ENCODE data around the gene TFR2. TPM values are rescaled to one million over a fixed set of nuclear protein-coding genes. Genes with fewer than 3 reads are reported as not detected.
A peak's percentile ranks its signal among the peaks of the same experiment; 100 is the strongest.

The TFR2 gene
- total RNA-seq, 4 donors from 2014 or later: 0.43 to 2.0 TPM; not detected in 2

DNA sequence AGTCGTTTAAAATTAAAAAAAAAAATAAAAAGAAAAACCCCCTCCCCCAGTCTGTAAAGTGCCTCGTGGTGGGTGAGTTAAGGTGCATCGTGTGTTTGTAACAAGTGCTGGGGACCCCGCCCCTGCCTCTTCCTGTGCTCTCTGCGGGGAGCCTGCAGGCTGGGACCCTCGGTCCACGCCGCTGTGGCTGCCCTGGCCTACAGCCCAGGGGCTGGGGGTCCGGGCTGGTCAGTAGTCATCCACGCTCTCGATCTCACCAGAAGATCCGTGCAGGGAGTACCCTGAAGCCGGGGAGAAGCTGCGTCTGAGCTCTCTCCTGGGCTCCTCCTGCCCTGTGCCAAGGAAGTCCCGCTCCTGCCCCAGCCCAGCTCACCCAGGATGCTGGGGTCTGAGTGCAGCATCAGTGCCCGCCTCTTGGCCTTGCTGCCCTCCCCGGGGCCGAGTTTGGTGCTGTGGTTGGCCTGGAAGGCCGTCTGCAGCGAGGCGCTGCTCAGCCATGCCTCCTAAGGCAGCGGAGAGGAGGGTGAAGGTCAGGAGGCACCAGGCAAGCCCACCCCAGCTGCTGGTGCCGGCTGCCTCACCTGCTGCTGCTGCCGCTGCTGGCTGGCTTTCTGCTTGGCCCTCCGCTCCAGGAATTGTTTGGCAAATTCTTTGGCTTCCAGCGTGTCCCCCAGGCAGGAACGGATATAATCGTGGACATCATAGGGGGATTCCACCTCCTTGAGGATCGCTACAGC lies 40.3 kb upstream of the TFR2 start:
- Histone ChIP-seq H3K27ac (no peak overlapping the region), H3K4me1 (no peaks in the 10 kb centered on the region), H3K4me3 (no peak overlapping the region), H3K27me3 (no peaks in the 10 kb centered on the region), H3K36me3 (no peaks in the 10 kb centered on the region), H3K9me3 (no peaks in the 10 kb centered on the region)
- TF ChIP-seq, protein P1, sequence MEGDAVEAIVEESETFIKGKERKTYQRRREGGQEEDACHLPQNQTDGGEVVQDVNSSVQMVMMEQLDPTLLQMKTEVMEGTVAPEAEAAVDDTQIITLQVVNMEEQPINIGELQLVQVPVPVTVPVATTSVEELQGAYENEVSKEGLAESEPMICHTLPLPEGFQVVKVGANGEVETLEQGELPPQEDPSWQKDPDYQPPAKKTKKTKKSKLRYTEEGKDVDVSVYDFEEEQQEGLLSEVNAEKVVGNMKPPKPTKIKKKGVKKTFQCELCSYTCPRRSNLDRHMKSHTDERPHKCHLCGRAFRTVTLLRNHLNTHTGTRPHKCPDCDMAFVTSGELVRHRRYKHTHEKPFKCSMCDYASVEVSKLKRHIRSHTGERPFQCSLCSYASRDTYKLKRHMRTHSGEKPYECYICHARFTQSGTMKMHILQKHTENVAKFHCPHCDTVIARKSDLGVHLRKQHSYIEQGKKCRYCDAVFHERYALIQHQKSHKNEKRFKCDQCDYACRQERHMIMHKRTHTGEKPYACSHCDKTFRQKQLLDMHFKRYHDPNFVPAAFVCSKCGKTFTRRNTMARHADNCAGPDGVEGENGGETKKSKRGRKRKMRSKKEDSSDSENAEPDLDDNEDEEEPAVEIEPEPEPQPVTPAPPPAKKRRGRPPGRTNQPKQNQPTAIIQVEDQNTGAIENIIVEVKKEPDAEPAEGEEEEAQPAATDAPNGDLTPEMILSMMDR (IDR thresholded peaks at IDR 0.05): no peak
- TF ChIP-seq POLR2A (IDR thresholded peaks at IDR 0.05): no peak
- DNase-seq: peak in 1 of 2 donors; percentile 19
- intact Hi-C loops (cut with DNase I; ENCODE audit: low total_unique reads): loop anchor here (10.0 kb wide), 2 partner anchors 117 to 217 kb away; partner anchors contain the start of gene SPACDR

DNA sequence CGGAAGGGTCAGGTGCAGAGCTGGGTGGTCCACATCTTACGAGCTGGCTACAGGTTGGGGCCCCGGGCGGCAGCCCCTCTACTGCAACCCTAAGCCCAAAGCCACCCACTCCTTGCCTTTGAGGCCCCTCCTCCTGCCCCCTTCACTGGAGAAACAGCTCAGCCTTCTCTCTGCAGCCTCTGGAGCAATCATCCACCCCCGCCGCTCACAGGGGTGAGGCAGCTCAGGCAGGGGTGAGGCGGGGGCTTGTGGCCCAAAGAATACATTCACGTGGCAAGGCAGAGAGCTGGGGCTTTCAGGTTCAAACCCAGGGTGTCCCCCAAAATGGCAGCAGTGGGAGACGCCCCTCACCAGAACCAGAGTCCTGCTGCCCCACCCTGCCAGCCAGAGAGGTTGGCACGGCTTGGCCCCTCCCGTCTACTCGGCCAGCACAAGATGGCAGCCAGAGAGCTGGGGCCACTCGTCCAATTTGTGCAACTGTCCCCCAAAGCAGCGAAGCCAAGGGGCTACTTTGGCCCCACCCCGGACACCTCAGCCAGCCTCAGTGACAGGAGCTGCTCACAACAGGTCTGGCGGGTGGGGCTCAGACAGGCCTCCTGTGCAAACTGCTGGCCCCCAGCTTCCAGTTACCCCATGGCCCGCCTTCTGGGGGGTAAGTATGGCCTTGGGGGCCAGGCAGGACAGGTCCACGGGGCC lies 39.4 kb upstream of the TFR2 start:
- no peaks in the 10 kb centered on the region for H3K9me3 ChIP-seq
- DNase-seq: peak in 1 of 2 donors; percentile 41
- no peaks in the 10 kb centered on the region for H3K4me1 ChIP-seq
- H3K27ac ChIP-seq: peak overlapping the region; percentile 47 to 56
- intact Hi-C loops (cut with DNase I; ENCODE audit: low total_unique reads): loop anchor here (10.0 kb wide), 2 partner anchors 116 to 216 kb away; partner anchors contain the start of gene SPACDR
- no peak overlapping the region for H3K4me3 ChIP-seq
- no peak for TF ChIP-seq POLR2A (IDR thresholded peaks at IDR 0.05)
- TF ChIP-seq, protein P1 (IDR thresholded peaks at IDR 0.05): no peak
- H3K36me3 ChIP-seq: no peaks in the 10 kb centered on the region
- H3K27me3 ChIP-seq: no peaks in the 10 kb centered on the region

DNA sequence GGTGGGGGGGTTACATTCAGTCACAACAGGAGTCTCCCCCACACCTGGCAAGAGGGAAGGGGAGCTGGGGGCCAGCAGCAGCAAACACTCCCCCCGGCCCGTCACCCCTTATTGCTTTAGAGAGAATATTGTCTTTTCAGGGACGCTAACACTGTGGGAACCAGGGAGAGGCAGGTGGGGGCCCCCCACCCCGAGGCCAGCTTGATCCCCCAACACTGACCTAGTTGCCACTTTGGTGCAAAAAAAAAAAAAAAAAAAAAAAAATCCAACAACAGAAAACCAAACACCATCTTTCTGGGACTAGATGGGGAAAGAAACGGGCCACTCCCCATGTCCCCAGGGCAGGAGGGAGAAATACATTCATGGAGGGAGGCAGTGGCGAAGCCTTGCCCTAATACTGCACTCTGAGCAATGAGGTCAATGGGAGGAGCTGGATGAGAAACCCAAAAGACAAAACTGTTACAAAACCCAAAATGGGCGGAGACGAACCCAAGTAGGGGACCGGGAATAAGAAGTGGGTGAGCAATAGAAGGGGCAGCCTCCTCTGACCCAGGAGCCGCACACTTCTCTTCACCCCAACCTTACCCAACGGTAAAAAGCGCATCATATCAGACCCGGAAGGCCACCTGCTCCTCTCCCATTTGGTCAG lies 38.7 kb upstream of the TFR2 start:
- H3K4me3 ChIP-seq: no peak overlapping the region
- no peaks in the 10 kb centered on the region for H3K4me1 ChIP-seq
- no peaks in the 10 kb centered on the region for H3K36me3 ChIP-seq
- intact Hi-C loops (cut with DNase I; ENCODE audit: low total_unique reads): loop anchor here (10.0 kb wide), 3 partner anchors 95 to 215 kb away; partner anchors contain the start of genes FBXO24, LRCH4 and SPACDR
- H3K9me3 ChIP-seq: no peaks in the 10 kb centered on the region
- DNase-seq: peak; percentile 58 to 70
- H3K27ac ChIP-seq: peak overlapping the region; percentile 47 to 56
- no peaks in the 10 kb centered on the region for H3K27me3 ChIP-seq
- TF ChIP-seq, protein P1 (IDR thresholded peaks at IDR 0.05): no peak
- no peak for TF ChIP-seq POLR2A (IDR thresholded peaks at IDR 0.05)

DNA sequence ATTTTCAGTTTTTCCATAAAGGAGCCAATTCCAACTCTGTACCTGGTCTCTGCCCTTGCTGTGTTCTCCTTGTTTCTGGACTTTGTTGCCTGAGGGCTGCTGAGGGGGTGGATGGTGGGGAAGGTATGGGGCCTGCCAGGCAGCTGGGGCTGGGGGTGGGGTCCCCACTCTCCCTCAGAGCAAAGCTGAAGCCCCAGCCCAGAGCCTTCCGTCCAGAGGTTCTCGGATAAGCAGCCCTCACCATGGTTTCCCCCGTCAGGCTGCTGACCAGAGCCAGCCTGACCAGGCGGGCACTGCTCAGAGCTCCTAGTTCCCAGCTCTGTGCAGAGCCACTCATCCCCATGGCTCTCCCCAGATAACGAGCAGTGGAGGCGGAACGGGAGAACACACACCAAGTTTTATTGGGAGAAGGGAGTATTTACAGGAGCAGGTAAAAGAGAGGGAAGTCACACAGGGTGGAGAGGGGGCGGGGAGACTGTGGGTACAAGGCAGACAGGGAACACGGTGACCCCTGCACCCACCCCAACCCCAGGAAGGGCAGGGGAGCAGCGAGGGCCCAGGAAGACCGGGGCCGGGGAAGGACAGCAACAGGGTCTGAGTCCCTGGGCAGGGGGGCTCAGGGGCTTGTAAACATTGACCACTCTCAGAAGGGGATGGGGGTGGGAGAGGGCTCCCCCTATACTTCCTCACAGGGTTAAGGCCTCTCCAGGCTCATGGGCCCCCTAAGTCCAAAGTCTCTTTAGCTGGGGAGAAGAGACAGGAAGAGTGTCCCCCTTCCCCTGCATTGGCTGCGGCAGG lies 38.0 kb upstream of the TFR2 start:
- Histone ChIP-seq H3K4me3 (no peak overlapping the region), H3K27me3 (no peaks in the 10 kb centered on the region), H3K36me3 (no peaks in the 10 kb centered on the region), H3K27ac (peak overlapping the region; percentile 47 to 56), H3K9me3 (no peaks in the 10 kb centered on the region), H3K4me1 (no peaks in the 10 kb centered on the region)
- TF ChIP-seq, protein P1 (IDR thresholded peaks at IDR 0.05): no peak
- no peak for TF ChIP-seq POLR2A (IDR thresholded peaks at IDR 0.05)
- no peak for DNase-seq
- intact Hi-C loops (cut with DNase I; ENCODE audit: low total_unique reads): loop anchor here (10.0 kb wide), 1 partner anchor 95 kb away; the partner anchor contains the start of genes FBXO24 and LRCH4
